ENCODE measurements around the gene ADTRP.
"Not testable (repeated sequence)": the region's sequence is repeated elsewhere in the genome, so short reads cannot be mapped to it uniquely, and the experiment has no call there.

The ADTRP gene

GRCh38 chr6:11802886-11803590 lies 24.4 kb upstream of the ADTRP start:
- DNase-seq, result no peak

GRCh38 chr6:11800531-11800930 lies 21.9 kb upstream of the ADTRP start:
- not testable (repeated sequence) for DNase-seq

- no peak for DNase-seq
These were observed 19.9 kb upstream of the ADTRP start for GRCh38 chr6:11798538-11798937.

- no peak for DNase-seq
These were observed 19.5 kb upstream of the ADTRP start for GRCh38 chr6:11798096-11798495.

GRCh38 chr6:11796829-11797228 lies 18.2 kb upstream of the ADTRP start:
- DNase-seq, result no peak

- no peak for DNase-seq
These were observed 16.8 kb upstream of the ADTRP start for GRCh38 chr6:11795403-11795802.

- no peak for DNase-seq
These were observed 14.7 kb upstream of the ADTRP start for GRCh38 chr6:11793277-11793676.

- DNase-seq, result peak; percentile 34
These were observed 12.9 kb upstream of the ADTRP start for GRCh38 chr6:11791354-11792107.

- no peak for DNase-seq
These were observed 11.1 kb upstream of the ADTRP start for GRCh38 chr6:11789744-11790143.

GRCh38 chr6:11788043-11788442 lies 9.4 kb upstream of the ADTRP start:
- DNase-seq, result no peak

- DNase-seq, result peak; percentile 41
These were observed 7.4 kb upstream of the ADTRP start for GRCh38 chr6:11785774-11786579.

- DNase-seq, result no peak
These were observed 6.8 kb upstream of the ADTRP start for GRCh38 chr6:11785415-11785773.

GRCh38 chr6:11784341-11784740 lies 5.7 kb upstream of the ADTRP start:
- DNase-seq, result no peak

- no peak for DNase-seq
These were observed 5.0 kb upstream of the ADTRP start for GRCh38 chr6:11783524-11784064.

GRCh38 chr6:11782524-11782923 lies 3.9 kb upstream of the ADTRP start:
- DNase-seq, result no peak

- no peak for DNase-seq
These were observed 1.5 kb upstream of the ADTRP start for GRCh38 chr6:11780097-11780428.

- no peak for DNase-seq
These were observed 910 bp upstream of the ADTRP start for GRCh38 chr6:11779329-11780096.

GRCh38 chr6:11778036-11778435 lies 567 bp downstream of the ADTRP start:
- DNase-seq, result no peak

- no peak for DNase-seq
These were observed 2.7 kb downstream of the ADTRP start for GRCh38 chr6:11775791-11776409.

- no peak for DNase-seq
These were observed 4.2 kb downstream of the ADTRP start for GRCh38 chr6:11774426-11774825.

- no peak for DNase-seq
These were observed 5.0 kb downstream of the ADTRP start for GRCh38 chr6:11773581-11773980.

- no peak for DNase-seq
These were observed 5.6 kb downstream of the ADTRP start for GRCh38 chr6:11773013-11773412.
